GM18511 (cell line): ENCODE data around the gene RIPK4.
"Not testable (repeated sequence)": the region's sequence is repeated elsewhere in the genome, so short reads cannot be mapped to it uniquely, and the experiment has no call there.

Experiments used
- ATAC-seq: cut with Tn5 transposase; IDR thresholded peaks from one replicate; pipeline ENCODE4 v1.9.1; 2021; ENCODE audit warnings: mild to moderate bottlenecking, moderate library complexity; ENCODE audit not compliant: unreplicated experiment

RIPK4 gene

GRCh38 chr21:41717573-41718330, 49.1 kb downstream of the RIPK4 start:
- ATAC-seq: no peak

GRCh38 chr21:41716751-41717150, 50.1 kb downstream of the RIPK4 start:
- no peak for ATAC-seq

GRCh38 chr21:41715649-41716281, 51.1 kb downstream of the RIPK4 start:
- ATAC-seq: no peak

- not testable (repeated sequence) for ATAC-seq
Measured at GRCh38 chr21:41714299-41714865, 52.5 kb downstream of the RIPK4 start.

- ATAC-seq: no peak
Measured at GRCh38 chr21:41713495-41714281, 53.2 kb downstream of the RIPK4 start.

- ATAC-seq: no peak
Measured at GRCh38 chr21:41712730-41713129, 54.1 kb downstream of the RIPK4 start.

GRCh38 chr21:41712201-41712600, 54.7 kb downstream of the RIPK4 start:
- no peak for ATAC-seq

GRCh38 chr21:41711416-41712007, 55.3 kb downstream of the RIPK4 start:
- ATAC-seq: no peak

- ATAC-seq: no peak
Measured at GRCh38 chr21:41710823-41711160, 56.1 kb downstream of the RIPK4 start.

GRCh38 chr21:41709965-41710822, 56.7 kb downstream of the RIPK4 start:
- ATAC-seq: no peak

- no peak for ATAC-seq
Measured at GRCh38 chr21:41709166-41709565, 57.7 kb downstream of the RIPK4 start.

GRCh38 chr21:41707960-41708330, 58.9 kb downstream of the RIPK4 start:
- ATAC-seq: no peak

GRCh38 chr21:41707231-41707959, 59.5 kb downstream of the RIPK4 start:
- ATAC-seq: no peak

- ATAC-seq: no peak
Measured at GRCh38 chr21:41706678-41707077, 60.2 kb downstream of the RIPK4 start.

GRCh38 chr21:41706263-41706639, 60.6 kb downstream of the RIPK4 start:
- no peak for ATAC-seq

- ATAC-seq: no peak
Measured at GRCh38 chr21:41705546-41706262, 61.1 kb downstream of the RIPK4 start.

- no peak for ATAC-seq
Measured at GRCh38 chr21:41703857-41704501, 62.9 kb downstream of the RIPK4 start.

GRCh38 chr21:41701749-41702148, 65.1 kb downstream of the RIPK4 start:
- ATAC-seq: no peak

GRCh38 chr21:41699311-41699710, 67.5 kb downstream of the RIPK4 start:
- ATAC-seq: no peak
